Stimulated activated CD4-positive, alpha-beta T cell treated with anti-CD3 and anti-CD28 coated beads, Interleukin-4, amount 100 ng/mL, for 48 hours (primary cell): ENCODE data around the gene FBXW9.
"Not testable (repeated sequence)": the region's sequence is repeated elsewhere in the genome, so short reads cannot be mapped to it uniquely, and the experiment has no call there.

Source experiments
- DNase-seq, 2 donors: peaks; one replicate each; pipeline ENCODE4 v3.0.0-alpha.2; 2020; ENCODE audit warnings: low read depth in 2 of 2

Gene FBXW9

DNA sequence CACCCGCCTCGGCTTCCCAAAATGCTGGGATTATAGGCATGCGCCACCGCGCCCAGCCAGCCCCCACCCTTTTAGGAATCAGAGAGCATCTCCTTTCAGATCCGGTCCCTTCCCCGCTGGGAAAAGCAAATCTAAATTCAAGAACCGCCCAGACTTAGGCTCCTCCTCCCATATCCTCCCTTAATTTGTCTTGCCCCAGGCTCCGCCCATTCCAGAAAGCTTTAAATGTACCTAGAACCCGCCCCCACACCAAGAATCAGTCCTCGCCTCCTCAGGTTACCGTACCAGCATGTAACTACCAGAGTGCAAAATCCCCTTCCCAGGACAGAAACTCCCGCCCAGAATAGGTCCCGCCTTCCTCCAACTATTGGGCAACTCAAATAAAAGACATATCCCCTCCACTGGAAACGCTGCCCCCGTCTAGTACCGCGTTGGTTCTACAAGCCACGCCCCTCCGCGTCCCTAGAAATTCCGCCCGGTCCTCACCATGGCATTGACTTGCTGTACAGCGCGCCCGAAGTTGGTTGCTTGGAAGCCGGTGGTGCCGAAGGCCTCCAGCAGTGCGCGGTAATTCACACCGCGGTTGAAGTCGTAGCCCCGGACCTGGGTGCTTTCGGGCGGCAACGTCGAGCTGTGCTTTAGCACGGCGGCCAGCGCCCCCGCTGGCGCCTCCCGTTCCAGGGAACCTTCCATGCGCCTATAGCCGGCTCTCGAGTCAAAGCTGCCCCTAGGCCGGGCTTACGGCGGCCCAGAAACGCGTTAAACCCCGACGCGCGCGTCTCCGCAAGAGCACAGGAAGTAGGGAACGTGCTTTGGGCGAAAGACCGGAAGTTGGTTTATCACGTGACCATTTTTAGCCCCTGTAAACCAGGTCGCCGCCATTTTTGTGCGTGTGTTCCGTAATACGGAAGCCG, 15.1 kb downstream of the FBXW9 start, which contains the start of gene DHPS:
DHPS (minus strand) TSS at position 807 of the 914 bp plus-strand sequence; CDS start at position 693, 114 bp downstream.
- DNase-seq, result peak; percentile 85 to 88

DNA sequence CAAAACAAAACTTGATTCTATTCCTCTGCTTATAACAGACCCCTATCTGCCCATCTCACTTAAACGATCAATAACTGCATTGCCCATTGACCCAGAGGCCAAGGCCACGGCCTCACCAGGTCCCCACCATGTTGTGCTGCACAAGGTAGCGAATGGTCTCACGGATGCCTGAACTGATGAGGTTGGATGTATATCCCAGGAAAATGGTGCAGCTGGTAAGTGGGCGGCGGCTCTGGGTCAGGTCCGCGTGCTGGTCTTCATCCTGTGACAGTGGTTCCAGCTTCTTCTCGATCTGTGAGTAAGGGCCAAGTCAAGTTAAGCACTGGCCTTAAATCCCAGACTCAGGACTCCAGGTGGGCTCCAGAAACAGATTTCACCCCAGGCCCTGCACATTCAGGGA, 16.4 kb downstream of the FBXW9 start:
- no peak for DNase-seq

DNA sequence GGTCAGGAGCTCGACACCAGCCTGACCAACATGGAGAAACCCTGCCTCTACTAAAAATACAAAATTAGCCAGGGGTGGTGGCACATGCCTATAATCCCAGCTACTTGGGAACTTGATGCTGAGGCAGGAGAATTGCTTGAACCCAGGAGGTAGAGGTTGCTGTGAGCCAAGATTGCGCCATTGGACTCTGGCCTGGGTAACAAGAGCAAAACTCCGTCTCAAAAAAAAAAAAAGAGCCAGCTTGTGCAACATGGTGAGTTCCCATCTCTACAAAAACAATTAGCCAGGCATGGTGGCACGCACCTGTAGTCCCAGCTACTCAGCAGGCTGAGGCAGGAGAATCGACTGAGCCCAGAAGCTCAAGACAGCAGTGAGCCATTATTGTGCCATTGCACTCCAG, 18.4 kb downstream of the FBXW9 start:
- DNase-seq, result not testable (repeated sequence)

DNA sequence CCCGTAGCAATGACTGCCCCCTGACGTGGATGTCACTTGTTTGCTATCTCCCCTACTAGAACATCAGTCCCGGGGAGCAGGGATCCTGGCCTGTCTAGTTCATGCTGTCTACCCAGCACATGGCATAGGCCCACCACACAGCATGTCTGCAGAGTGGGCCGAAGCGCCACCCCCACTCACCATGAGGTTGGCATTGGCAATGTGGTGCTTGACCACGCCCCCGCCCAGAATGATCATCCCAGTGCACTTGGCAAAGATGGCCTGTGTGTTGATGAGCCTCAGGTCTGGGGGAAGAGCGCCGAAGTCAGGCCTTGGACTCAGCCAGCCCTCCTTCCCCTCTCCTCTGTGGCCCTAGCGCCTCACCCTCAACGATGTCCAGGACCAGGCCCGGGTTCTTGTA, 19.5 kb downstream of the FBXW9 start:
- DNase-seq, result no peak

DNA sequence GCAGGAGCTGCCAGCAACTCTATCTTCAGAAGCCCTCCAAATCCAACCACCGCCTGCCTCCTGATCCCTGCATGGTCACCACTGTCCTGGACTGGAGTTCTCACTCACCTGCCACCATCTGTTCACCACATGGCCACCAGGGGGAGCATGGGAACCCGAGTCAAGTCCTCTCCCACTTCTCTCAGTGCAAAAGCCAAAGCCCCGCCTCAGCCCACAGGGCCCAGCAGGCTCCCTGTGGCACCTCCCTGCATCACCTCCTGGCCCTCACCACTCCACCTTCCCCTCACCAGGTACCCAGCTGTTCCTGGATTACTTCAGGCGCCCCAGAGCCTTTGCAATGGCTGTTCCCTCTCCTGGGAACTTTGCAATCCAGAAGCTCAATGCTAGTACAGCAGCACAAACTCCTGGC, 20.0 kb downstream of the FBXW9 start:
- peak; percentile 88 to 95 for DNase-seq

DNA sequence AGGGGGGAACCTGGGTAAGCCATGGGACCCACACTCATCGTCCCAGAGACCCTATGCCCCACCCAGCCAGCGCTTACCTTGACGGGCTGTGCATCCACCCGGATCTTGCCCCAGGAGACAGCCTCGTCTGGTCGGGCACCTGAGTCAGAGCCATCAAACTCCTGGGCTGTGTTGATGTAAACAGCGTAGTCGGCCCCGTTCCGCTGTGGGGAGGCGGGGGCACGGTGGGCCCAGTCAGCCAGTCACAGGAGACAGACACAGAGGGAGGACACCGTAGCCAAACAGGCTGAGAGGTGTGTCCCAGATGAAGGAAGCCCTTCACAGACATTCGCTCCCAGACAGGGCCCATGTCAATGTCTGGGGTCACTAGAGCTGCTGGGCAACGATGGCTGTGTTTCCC, 20.5 kb downstream of the FBXW9 start:
- DNase-seq, result no peak

DNA sequence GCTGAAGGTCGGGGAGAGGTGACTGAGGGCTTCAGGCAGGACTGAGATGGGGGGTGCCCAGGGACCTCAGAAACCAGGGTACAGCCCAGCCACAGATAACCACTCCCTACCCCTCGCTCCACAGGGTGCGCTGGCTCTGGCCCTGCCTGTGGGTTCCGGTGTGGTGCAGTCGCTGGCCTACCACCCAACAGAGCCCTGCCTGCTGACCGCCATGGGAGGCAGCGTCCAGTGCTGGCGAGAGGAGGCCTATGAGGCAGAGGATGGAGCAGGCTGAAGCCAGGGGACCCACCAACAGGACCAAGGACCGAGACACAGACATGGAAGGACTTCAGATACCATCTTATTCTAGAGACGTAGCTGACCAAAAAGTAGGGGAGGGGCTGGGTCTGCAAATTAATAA, 21.0 kb downstream of the FBXW9 start:
- DNase-seq, result no peak

DNA sequence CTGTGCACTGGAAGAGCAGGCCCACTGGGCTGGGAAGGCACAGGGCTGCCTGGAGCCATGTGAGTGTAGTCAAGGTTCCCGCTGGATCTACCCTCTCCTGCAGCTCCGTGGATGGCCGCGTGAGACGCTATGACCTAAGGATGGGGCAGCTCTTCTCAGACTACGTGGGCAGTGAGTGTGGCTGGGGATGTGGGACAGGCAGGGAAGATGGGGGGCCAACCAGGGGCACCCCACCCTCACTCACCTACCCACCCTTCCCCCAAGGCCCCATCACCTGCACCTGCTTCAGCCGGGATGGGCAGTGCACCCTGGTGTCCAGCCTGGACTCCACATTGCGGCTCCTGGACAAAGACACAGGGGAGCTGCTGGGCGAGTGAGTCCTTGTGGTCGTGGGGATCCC, 23.7 kb downstream of the FBXW9 start:
- no peak for DNase-seq

DNA sequence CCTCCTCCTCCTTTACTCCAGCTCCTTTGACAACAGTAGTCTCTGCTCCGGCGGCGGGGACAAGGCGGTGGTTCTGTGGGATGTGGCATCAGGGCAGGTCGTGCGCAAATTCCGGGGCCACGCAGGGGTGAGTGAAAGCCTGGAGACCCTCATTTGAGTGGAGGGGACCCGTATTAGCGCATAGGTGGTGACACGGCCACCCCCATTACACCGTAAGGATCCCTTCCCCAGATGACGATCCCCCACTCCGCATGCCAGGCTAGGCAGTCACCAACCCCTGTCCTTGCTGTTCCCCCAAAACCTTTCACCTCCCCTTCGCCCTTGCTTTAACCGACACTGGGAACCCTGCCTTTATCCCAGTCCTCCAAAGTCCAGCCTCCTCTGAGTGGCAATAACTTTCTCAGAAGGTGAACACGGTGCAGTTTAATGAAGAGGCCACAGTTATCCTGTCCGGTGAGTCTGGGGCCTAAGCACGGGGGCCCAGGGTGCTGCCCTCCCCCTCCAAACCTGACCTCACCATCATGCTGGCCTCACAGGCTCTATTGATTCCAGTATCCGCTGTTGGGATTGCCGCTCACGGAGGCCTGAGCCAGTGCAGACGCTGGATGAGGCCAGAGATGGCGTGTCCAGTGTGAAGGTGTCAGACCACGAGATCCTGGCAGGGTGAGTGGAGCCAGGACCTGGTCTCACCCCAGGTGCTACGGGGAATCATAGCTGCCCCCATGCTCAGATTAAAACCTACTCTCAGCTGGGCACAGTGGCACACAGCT, 26.1 kb downstream of the FBXW9 start:
- DNase-seq, result no peak

DNA sequence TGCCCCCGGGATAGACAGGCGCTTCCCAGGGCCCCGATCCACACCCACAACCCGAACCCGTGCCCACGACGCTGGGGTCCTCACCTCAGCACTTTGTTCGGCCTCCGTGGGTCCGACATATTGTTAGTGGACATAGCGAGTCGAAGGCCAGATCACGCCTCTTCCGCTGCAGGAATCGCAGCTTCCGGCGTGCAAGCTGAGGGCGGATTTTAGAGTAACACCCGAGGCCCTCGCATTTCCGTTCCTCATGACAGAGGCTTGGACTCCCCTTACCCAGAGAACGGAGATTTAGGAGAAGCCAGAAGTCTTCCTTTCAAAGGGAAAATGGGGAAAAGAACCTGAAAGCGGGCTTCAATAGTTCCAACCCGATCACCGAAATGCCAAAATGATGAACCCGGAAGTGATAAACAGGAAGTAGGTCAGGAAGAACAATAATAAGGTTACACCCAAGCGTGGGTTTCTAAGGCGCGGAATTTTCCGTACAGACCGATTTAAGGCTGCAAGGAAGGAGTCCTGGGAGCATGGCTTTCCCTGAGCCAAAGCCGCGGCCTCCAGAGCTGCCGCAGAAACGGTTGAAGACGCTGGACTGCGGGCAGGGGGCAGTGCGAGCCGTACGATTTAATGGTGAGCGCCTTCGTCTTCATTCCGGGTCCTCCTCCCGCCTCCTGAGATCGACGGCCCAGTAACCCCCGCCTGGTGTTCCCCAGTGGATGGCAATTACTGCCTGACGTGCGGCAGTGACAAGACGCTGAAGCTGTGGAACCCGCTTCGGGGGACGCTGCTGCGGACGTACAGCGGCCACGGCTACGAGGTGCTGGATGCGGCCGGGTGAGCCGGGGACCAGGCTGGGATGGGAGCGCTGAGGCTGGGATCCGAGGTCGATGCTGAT, 26.9 kb downstream of the FBXW9 start:
- peak; percentile 70 to 71 for DNase-seq

DNA sequence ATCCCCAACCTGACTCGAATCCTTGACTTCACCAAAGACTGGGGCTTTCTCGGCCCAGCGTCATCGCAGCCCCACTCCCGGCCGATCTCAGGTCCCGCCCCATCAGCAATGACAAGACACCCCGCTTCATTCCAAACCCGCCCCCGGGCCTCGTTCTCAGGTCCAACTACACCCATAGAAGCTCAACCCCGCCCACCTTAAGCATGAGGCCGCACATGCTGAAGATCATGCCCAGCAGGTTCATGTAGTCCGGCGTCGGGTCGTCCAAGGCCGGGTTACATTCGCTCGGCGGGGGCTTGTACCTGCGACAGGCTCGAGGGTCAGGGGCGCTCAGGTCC, 27.5 kb downstream of the FBXW9 start:
- DNase-seq, result peak; percentile 46 to 54

DNA sequence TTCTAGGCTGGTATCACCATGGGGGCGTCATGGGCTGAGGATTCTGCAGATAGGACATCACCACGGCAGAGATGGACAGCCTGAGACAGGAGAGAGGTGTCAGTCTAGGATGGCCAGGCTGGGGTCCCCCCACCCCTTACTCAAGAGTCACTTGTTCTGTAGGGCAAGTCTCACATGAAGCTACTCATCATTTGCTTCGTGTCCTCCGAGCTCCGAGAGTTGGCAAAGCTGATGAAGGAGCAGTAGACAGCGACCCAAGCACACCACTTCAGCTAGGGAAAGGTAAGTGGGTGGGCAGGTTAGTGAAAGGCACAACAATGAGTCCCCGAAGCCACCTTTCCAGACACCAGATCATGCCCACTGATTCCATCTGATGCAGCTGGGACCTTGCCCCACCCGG, 28.1 kb downstream of the FBXW9 start:
- no peak for DNase-seq

DNA sequence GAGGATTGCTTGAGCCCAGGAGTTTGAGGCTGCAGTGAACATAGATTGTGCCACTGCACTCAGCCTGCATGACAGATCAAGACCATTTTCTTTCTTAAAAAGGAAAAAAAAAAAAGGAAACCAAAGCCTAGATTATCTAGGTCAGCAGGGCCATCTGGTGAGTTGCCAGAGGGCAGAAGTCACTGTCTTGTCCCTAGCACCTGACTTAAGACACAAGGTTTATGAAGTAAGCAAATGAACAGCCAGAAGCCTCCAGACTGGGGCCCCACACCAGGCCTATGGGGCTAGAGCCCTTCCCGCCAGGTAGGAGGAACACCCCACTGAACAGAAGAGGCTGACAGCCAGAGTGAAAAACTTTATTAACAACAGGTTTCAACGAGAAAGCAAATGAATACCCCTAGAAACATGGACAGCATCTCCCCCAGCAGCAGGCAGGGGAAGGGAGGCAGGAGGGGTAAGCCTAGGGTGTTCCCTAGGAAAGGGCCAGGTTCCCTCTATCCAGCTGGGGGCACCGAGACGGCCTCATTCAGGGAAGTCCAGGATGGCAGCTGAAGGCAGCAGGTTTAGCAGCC, 28.6 kb downstream of the FBXW9 start:
- no peak for DNase-seq

DNA sequence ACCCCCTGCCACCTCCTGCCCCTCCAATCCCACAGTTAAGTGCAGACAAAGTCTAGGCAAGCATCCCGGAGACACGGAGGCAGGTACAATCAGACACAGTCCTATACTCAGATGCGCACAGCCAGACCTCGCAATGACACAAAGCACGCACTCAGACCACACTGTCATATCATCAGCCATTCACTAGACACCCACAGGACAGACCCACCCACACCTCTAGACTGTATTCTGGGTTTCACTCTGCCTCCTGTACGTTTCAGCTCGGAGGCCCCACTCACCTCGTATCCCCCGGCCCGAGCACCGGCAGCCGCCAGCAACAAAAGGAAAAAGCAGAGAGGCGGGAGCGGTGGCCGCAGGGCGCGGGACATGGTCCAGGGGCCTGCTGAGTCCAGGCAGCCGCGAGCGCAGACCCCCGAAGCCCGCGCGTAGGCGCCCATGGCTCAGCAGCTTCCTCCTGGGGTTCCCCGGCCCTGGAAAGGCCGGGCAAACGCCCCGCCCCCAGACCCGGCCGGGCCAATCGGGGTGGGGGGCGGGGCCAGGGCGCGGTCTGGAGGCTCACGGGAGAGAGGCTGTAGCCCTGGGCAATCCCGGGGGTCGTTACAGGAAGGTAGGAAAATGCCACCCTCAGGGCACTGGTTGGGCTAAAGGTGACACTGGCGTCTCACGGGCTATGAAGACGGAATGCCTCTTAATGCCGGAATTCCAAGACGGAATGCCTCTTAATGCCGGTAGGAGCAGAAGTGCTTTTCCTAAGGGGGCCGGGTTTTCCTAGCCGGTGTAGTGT, 30.0 kb downstream of the FBXW9 start, which contains the start of the genes MAN2B1 and WDR83:
MAN2B1 (minus strand) TSS at position 478 of the 784 bp plus-strand sequence; CDS start at position 437, 41 bp downstream.
WDR83 (plus strand) TSS at position 543 of the 784 bp plus-strand sequence. CDS start 2,984 bp downstream, outside the sequence.
- DNase-seq, result peak; percentile 70 to 79

DNA sequence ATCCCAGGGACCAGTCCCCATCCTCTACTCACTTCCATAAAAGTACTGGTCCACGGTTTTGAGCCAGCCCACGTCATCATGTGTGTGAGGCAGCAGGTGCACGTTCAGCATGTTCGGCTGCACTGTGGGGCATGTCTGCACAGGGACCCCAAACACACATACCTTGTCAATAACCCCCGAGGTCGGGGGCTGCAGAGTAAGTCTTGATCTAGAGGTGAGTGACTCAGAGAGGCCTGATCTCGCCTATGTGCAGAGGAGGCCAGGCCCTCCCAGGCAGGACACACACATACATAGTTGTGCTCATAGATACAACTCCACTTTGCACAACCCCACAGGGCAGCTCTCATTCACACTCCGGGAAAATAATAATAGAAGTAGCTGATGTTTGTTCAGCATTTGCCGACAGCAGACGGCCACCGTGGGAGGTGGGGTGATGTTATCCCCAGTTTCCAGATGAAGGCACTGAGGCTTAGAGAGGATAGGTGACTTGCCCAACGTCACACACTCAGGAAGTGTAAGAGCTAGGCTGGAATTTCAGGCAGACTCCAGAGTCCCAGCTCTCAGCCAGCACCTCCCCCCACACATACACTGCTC, 30.7 kb downstream of the FBXW9 start:
- no peak for DNase-seq

DNA sequence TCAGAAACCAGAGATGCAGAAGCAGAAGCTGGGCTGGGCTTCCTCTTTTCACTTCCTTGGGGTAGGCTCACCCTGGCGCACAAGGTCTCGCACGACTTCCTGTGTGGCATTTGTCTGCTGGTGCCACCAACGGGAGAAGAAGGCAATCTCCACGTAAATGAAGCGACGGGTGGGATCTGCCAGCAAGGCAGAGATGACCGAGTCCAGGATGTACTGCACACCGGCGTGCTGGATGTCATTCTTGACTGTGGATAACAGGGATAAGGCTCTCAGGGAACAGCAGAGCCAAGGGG, 31.2 kb downstream of the FBXW9 start:
- peak in 1 of 2 donors; percentile 36 for DNase-seq

DNA sequence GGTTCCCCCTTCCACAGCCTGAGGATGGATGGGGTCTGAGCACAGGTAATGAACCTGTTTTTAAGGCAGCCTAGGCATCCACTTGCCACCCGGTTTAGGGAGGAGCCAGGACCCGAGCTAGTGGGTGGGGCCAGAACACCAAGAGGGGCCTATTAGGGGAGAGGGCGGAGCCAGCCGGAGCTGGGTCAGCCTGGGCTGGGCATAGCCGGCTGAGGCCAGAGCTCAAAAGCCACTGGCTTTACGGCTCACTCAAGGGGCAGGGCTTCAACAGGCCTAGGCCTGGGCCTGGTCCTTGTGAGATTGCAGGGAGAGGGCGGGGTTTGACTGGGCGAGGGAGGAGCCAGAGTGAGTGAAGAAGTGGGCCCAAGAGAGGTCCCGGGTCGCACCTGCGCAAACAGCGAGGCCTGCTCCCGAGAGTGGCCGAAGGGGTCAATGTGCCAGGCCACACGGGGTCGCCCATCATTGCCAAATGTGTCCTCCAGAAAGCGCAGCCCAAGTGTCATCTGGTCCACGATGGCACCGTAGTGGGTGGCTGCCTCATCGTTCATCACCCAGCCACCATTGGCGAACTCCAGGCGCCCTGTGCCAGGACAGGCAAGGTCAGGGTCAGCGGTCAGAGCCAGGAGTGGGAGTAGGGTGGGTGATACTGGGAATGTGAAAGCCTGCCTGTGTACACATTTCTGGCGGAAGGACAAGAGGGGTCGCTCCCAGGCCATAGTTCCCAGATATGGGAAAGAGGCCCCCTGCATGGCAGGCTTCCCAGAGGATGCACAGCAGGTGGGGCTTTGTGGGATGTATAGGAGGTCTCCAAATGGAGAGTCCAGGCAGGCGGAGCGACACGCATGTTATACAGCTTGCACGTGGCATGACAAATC, 31.8 kb downstream of the FBXW9 start:
- no peak for DNase-seq

DNA sequence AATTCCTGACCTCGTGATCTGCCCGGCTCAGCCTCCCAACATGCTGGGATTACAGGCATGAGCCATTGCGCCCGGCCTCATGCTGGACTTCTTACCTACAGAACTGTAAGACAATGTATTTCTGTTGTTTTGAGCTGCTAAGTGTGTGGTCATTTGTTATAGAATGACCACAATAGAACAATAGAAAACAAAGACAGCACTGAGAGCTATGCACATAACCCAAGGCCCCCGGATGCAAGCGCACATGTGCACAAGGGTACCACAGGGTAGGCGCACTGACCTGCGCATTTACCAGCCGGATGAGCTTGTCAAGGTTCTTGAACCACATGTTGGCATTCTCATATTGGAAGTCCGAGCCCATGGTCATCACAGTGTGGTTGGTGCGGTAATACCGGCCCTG, 35.5 kb downstream of the FBXW9 start:
- no peak for DNase-seq

DNA sequence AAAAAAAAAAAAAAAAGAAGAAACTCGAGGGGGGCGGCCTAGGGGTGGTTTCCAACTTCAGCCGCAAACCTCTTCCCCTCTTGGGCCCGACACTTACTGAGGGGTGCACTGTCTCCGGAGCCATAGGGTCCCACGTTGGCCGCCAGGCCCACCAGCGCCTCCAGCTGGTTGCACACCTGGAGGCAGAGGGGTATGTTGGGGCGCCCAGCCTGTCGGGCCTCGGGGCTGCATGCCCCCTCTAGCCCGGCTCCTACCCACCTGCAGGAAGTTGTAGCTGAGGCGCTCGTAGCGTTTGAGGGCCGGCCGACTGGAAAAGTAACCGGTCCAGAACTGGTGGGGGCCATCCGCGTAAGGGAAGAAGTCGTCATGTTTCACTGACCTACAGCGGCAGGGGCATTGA, 38.5 kb downstream of the FBXW9 start:
- no peak for DNase-seq
